Astrocyte of the spinal cord (primary cell): ENCODE results near the gene OPCML.

Experiments
- DNase-seq: peaks from one replicate; pipeline ENCODE4 v3.0.0; 2011; ENCODE audit warnings: low read depth, low spot score
- H3K4me3 ChIP-seq: 2 replicates; pipeline ENCODE4 v1.5.1; 2011; ENCODE audit warnings: low read depth, mild to moderate bottlenecking, low read length, moderate library complexity
- in situ Hi-C: cut with HindIII; loops from 2 replicates; pipeline ENCODE4 v1.10.0; 2017; ENCODE audit warnings: low sequenced_read_pairs
- TF ChIP-seq, protein P1 (sequence below): IDR thresholded peaks from 2 replicates; pipeline ENCODE4 v1.5.1; 2012; ENCODE audit warnings: low read depth, mild to moderate bottlenecking, low read length, inconsistent platforms

The OPCML gene

DNA sequence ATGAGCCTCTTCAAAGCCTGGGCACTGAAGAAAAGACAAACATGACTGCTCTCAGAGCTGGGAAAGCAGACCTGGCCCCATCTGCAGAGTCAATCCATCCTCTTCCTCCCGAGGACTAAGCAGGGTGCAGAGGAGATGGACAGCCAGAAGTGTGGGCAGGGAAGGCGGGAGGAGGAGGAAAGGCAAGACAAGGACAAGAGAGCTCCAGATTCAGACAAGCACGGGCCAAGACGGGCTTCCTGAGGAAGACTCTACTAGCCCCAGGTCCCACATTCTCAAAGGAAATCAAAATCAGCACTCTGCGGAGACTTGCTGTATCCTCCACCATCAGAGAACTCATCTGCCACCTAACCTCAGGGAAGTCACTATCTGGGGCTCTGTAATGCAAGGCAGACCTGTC lies 28.5 kb downstream of the OPCML start:
- TF ChIP-seq, protein P1, sequence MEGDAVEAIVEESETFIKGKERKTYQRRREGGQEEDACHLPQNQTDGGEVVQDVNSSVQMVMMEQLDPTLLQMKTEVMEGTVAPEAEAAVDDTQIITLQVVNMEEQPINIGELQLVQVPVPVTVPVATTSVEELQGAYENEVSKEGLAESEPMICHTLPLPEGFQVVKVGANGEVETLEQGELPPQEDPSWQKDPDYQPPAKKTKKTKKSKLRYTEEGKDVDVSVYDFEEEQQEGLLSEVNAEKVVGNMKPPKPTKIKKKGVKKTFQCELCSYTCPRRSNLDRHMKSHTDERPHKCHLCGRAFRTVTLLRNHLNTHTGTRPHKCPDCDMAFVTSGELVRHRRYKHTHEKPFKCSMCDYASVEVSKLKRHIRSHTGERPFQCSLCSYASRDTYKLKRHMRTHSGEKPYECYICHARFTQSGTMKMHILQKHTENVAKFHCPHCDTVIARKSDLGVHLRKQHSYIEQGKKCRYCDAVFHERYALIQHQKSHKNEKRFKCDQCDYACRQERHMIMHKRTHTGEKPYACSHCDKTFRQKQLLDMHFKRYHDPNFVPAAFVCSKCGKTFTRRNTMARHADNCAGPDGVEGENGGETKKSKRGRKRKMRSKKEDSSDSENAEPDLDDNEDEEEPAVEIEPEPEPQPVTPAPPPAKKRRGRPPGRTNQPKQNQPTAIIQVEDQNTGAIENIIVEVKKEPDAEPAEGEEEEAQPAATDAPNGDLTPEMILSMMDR = no peak
- in situ Hi-C loops = no loop called here
- no peak overlapping the region for H3K4me3 ChIP-seq
- no peak for DNase-seq

DNA sequence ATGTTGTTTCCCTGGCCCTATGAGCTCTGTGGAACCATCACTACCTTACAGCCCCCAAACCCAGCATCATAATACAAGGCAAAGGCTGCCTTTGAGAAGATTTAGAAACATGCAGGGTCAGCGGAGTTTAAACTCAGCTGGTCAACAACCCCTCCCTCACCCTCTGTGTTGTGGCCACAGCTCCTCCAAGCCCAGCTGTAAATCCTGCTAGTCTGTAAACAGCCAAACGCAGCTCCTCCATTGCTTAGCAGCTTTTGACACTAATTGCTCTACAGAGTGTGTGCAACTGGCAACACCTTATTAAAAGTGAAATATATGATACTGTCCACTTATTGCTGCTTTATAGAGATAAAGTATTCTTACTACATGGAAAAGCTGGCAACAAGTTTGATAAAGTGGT lies 29.1 kb downstream of the OPCML start:
- no peak for DNase-seq
- no peak overlapping the region for H3K4me3 ChIP-seq
- TF ChIP-seq, protein P1 = no peak
- in situ Hi-C loops = no loop called here

DNA sequence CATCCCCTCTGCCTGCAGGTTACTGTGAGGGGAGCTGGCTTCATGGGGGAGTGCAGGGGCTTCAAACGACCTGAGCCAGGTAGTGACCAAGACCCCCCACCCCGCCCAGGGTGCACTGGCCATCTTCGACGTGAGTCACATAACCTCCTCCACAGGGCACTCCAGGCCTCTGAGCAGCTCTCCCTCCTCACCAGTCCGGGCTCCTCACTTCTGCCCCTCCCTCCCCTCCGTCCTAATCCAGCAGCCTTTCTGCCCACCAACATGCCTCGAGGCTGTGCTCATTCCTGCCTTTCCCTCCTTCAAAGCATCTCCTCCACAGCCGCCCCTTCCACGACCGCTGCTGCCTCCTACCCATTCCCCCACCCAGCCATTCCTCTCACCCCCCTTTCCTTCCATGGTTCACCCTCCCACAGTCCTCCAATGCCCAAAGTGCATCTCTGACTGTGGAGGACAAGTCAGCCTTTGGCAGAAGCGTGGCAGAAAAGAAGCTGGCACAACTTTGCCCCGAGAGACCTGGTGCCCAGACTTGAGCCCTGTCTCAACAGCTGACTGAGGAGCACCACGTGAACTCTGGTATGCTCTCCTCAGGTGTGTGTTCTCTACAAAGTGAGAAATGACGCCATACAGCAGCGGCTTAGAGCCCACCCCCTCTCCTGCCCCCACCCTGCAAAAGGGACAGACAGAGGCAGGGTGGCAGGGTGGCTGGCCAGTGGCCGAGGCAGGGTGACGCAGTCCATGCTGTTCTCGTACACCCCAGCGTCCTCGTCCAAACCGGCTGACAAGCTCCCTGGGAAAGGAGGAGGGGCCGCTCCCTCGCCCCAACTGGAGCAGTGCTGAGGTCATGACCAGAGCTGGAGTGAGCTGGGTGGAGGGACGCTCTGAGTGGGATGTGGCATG lies 30.4 kb downstream of the OPCML start:
- DNase-seq = no peak
- TF ChIP-seq, protein P1 = no peak
- in situ Hi-C loops = no loop called here

DNA sequence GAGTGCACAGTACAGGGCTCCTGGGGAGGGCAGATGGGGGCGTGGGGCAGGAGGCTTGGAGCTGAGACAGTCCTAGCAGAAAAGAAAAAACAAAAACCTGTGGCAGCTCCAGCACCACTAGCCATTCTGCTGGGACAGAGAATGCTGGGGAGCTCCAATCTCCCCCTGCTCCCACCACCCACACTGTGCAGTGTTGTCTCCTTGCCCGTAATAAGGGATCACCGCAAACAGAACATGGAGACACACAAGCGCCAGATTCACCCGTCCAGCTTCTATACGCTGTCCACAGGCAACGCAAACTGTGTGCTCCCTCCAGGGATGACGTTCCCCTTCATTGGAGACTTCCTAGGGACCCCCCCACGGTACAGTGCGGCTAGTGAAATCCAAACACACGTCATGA lies 31.4 kb downstream of the OPCML start:
- DNase-seq = no peak
- in situ Hi-C loops = no loop called here
- H3K4me3 ChIP-seq = no peak overlapping the region
- TF ChIP-seq, protein P1 = no peak

More for the DNA sequence above, 30.4 kb downstream of the OPCML start:
- no peak overlapping the region for H3K4me3 ChIP-seq

DNA sequence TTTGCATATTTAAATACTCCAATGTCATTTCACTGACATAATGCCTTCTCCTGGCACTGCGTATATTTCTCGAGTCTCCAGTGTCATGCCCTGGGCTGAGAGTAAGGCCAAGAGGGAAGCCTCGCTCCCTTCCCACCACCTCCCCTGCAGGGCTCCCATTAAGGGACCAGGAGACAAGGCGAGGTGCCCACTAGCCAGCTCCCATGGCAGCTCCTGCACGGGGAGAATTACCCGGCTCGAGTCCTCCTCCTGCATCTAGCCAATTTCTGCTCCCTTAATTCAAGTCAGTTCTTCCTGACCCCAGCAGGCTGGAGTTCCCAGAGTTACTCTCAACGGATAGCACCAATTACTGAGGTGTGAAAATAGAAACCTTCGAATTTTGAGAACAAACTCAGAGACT lies 31.9 kb downstream of the OPCML start:
- in situ Hi-C loops = no loop called here
- no peak overlapping the region for H3K4me3 ChIP-seq
- TF ChIP-seq, protein P1 = no peak
- no peak for DNase-seq

DNA sequence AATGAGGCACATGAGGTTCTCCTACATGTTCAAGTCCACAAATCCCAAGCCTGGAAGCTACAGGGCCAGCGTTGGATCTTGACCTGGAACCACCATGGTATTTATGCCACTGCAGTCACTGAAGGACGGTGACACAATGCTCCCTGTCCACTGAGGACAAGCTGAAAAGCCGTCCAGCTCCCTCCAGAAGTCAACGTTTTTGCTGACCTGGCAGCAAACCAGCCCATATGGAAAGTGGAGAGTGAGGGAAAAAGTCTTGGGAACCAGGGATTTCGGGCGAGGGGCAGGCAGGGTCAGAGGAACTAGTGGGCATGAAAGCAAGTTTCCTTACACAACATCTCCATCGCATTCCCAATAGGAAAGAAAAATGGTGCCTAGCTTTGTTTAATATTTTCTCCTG lies 33.3 kb downstream of the OPCML start:
- no peak overlapping the region for H3K4me3 ChIP-seq
- in situ Hi-C loops = no loop called here
- no peak for DNase-seq
- TF ChIP-seq, protein P1 = no peak
